ENCODE measurements around the gene TUBGCP2.

TUBGCP2 gene

DNA sequence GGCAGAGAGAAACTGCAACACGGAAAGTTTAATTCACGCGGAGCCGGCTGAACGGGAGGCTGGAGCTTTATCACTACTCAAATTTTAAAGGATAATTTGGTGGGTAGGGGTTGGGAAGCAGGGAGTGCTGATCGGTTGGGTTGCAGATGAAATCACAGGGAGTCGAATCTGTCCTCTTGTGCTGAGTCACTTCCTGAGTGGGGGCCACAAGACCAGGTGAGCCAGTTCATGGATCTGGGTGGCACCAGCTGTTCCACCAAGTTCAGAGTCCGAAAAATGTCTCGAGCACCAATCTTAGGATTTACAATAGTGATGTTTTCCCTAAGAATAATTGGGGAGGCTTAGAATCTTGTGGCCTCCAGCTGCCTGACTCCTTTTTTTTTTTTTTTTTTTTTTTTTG is 34.9 kb upstream of the TUBGCP2 start:
- DNase-seq (ENCODE audit: low read depth in 2 of 2), result no peak

DNA sequence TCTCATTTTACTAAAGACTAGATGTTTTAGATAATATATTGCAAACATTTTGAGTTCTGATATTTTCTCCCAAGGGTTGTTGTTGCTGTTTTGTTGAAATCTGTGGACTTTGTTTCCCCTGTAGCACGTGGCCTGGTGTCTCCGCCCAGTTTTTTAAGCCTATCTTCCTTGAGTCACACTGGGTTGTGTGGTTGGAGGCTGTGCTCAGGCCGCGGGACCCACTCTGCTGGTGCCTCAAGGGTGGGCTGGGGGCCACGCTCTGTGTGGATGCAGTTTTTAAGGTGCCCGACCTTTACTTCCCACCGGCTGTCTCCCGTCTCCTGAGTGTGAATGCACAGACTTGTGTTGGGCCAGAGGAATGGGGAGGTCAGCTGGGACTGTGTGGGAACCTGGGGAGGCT is 34.3 kb upstream of the TUBGCP2 start:
- no peak for DNase-seq (ENCODE audit: low read depth in 2 of 2)

DNA sequence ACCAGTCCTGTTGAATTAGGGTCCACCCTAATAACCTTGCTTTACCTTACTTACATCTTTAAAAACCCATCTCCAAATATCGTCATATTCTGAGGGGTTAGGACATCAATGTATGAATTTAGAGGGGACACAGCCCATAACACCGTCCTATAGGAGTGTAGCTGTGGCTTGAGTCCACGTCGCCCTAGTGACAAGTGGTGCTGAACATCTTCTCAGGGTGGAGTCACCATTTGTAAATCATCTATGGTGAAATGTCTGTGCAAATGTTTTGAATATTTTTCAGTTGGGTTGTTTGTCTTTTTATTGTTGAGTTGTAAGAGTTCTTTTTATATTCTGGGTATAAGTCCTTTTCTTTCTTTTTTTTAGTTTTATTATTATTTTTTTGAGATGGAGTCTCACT is 33.3 kb upstream of the TUBGCP2 start:
- DNase-seq (ENCODE audit: low read depth in 2 of 2), result no peak

DNA sequence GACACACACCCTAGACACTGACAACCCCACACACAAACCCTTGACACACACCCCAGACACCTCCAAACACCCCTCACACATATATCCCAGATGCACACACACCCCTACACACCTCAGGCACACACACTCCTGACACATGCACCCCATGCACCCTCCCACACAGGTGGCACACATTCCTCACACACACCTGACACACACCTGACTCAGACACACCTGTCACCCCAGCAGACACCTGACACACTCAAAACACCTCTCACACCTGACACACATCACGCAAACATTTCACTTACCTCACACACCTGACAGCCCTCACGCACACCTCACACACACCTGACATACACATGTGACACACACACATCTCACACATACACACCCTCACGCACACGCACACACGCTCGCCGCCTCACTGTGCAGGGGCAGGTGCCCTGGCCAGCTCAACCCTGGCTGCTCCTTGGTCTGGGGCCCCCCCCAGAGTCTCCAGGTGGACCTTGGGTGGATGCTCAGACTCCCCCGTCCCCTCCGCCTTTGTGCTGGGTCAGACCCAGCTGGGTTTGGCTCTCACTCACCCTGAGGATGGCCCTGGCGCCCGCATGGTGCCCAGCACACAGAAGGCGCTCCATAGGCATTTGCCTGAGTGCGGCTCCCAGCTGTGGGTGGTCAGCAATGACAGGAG is 31.2 kb upstream of the TUBGCP2 start:
- DNase-seq (ENCODE audit: low read depth in 2 of 2), result no peak

DNA sequence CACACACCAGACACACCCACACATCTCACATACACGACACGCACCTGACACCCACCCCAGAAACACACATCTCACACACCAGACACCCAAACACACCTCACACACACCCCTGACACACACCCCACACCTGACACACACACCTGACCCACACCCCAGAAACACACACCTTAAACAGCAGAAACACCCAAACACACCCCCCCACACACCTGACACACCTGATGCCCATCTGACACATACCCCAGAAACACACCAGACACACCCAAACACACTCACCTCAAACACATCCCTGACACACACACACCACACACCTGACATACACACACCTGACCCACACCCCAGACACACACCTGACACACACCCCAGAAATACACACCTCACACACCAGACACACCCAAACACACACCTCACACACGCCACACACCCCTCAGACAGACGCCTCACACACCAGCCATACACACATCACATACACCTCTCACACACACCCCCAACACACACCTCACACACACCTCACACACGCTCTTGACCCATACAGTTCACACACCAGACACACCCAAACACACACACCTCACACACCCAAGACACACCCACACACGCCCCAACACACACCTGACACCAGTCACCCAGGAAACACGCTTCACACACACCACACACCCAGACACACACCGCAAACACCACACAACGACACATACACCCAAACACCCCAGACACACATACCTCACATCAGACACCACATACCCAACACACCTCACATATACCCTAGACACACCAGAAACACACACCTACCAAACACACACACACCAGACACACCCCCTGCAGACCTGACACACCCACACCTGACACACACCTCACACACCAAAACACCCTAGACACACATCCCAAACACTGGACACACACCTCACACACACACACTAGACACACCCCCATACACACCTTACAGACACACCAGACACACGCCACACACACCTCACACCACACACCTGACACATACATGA is 29.7 kb upstream of the TUBGCP2 start:
- no peak for DNase-seq (ENCODE audit: low read depth in 2 of 2)

DNA sequence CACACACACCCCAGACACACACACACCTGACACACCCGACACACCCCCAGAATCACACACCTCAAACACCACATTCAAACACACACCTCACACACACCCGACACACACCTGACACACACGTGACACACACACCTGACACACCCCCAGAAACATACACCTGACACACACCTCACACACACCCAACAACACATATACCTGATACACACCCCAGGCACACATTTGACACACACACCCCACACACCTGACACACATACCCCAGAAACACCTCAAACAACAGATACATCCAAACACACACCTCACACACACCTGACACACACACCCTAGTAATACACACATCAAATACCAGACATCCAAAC is 28.7 kb upstream of the TUBGCP2 start:
- no peak for DNase-seq (ENCODE audit: low read depth in 2 of 2)

DNA sequence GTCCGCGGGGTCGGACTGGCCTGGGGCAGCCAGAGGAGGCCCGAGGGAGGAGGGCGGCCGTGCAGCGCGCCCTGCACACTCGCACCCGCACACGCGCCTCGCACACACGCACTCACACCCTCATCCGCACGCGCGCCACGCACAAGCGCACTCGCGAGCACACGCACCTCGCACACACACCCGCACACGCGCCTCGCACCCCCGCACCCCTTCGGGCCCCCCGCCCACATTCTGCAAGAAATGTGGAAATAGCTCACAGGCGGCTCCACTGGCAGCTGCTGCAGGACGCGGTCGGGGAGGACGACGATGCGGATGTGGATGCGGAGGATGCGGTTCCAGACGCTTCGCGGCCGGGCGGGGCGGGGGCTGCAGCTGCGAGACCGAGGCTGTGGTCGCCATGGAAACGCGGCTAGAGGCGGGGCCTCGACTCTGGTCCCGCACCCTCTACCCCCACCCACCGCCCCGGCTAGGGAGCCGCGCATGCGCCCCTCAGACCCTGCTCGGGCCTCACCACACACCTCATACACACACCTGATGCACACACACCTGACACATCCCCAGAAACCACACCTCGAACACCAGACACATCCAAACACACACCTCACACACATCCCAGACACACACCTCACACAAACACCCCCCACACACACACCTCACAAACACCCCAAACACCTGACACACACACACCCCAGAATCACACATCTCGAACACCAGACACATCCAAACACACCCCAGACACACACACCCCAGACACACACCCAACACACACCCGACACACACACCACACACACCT is 28.1 kb upstream of the TUBGCP2 start, which contains the start of gene CALY:
Gene CALY (minus strand): TSS at position 320 of the 793 bp plus-strand sequence. CDS start 7,907 bp downstream, outside the sequence.
- DNase-seq (ENCODE audit: low read depth in 2 of 2), result peak; percentile 58 to 60

DNA sequence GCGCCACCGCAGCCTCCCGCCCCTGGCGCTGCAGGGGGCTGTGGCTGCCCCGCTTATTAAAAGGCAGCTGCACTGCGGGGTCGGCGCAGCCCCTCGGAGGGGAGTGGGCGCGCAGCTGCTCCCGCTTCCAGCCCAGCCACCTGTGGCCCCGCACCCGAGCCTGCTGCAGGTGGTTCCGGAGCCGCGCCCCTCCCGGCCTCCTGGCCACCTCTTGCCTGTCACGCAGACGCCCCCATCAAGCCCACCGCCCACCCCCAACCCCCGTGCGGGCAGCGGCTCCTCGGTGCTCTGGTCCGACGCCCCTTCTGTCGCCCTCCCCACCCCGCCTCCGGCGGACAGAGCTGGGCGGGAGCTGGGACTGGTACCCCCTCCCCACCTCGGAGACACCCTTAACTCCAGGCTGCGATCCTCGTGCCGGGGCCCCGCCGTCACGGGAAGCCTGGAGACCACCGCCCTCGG is 27.5 kb upstream of the TUBGCP2 start:
- DNase-seq (ENCODE audit: low read depth in 2 of 2), result no peak

DNA sequence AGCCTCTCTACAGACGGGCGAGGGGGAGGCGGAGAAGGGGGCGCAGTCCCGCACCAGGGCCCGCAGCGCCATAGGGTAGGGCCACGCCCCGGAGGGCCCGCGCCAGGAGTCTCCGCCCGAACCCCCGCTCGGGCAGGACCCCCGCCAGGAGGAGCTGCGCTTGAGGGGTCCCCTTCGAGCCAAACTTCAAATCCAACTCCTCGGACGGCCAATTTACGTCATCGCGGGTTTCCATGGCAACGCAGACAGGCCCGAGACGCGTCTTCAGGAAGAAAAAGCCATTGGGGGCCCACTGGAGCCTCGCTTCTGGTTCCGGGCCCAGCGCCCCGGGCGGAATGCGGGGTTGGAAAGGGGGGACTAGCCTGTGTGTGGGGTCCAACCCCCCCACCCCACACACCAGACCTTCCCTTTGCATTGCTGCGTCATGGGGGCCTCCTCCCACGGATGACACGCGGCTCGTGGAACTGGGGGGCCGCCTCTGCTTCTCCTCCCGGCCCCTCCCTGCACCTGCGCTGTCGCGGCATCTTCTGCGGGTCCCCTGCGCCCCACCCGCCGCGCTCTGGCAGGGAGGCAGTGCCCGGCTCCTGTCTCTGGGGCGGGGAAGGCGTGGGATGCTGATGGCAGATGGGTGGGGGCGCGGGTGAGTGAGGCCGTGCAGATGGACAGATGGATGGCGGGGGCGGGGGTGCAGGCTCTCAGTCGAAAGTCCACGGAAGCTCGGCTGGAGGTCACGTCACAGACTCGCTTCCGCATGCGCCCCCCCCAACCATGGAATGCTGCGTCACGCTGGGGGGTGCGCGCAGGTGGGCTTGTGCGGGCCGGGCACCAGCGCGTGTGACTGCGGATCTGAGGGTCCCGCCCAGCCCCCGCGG is 26.8 kb upstream of the TUBGCP2 start:
- peak; percentile 51 to 69 for DNase-seq (ENCODE audit: low read depth in 2 of 2)

DNA sequence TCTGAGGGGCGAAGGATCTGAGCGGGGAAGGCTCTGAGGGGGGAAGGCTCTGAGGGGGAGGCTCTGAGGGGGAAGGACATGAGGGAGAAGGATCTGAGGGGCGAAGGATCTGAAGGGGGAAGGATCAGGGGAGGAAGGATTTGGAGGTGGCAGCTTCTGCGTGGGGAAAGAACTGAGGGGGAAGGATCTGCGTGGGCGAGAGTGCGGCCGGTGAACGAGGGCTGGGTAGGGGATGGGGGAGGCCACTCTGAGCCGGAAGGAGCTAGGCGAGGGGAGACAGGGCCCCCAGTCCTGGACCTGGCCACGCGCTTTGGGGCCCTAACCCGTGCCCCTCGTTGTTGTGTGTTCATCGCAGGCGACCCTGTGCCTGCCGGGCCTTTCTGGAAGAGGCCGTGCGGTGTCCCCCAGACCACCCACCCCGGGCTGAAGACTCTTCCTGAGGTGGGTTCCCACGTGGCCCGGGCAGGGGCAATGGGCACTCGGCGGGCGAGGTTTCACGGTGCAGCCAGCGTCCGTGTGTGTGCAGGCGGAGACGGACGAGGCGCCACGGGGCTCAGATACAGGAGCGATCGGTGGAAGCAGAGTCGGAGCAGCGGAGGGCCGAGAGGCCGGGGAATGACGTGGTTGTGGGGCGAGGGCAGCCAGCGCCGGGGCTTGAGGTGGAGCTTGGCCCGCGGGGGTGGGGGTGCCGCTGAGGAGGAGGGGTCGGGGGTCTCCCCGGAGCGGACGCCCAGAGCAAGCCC is 26.0 kb upstream of the TUBGCP2 start:
- peak in 1 of 2 donors; percentile 29 for DNase-seq (ENCODE audit: low read depth in 2 of 2)

DNA sequence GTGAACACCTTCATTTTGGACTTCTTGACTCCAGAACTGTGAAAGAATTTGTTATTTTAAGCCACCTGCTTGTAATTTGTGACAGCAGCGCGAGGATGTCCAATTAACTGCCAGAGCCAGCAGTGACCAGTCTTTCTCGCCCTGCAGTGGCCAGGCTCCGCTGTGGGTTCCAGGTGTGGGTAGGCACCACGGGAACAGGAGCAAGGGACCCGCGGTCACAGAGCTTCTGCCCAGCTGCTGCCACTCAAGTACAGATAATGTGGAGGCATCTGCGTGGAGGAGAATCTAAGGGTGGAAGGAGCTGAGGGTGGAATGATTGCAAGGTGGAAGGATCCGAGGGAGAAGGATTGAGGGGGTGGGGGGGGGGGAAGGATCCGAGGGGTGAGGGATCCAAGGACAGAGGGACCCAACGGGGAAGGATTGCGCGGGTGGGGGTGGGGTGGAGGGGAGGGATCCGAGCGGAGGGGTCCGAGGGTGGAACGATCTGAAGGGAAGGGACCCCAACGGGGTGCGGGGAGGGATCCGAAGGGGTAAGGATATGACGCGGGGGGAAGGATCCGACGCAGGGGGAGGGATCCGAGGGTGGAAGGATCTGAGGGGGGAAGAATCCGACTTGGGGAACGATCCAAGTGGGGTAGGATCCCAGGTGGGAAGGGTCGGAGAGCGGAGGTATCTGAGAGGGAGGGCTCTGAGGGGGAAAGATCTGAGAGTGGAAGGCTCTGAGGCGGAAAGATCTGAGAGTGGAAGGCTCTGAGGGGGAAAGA is 24.4 kb upstream of the TUBGCP2 start:
- no peak for DNase-seq (ENCODE audit: low read depth in 2 of 2)

DNA sequence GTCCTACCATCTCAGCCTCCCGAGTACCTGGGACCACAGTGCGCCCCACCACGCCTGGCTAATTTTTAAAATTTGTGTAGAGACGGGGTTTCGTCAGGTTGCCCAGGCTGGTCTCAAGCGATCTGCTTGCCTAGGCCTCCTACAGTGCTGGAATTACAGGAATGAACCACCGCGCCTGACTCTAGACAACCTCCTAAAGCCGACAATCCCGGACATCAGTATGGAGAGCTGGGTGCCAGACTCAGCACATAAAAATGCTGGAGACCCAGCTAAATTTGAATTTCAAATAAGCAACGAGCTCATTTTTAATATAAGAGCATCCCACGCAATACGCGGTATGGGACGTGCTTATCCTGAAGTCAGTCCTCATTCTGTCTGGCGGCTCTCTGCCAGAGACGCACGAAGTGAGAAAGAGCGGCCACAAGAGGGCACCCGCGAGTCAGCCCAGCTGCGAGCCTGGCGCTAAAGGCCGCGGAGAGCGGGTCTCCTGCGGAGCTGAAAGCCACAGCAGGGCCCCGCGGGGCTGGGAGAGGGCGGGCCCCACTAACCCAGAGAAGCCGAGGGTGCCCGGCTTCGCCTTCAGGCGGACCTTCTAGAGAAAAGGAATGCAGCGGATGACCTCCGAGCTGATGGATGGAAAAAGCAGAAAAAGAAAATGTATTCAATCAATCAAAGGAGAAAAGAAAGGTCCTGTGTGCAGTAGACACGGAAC is 21.0 kb upstream of the TUBGCP2 start:
- DNase-seq (ENCODE audit: low read depth in 2 of 2), result peak; percentile 73 to 84

DNA sequence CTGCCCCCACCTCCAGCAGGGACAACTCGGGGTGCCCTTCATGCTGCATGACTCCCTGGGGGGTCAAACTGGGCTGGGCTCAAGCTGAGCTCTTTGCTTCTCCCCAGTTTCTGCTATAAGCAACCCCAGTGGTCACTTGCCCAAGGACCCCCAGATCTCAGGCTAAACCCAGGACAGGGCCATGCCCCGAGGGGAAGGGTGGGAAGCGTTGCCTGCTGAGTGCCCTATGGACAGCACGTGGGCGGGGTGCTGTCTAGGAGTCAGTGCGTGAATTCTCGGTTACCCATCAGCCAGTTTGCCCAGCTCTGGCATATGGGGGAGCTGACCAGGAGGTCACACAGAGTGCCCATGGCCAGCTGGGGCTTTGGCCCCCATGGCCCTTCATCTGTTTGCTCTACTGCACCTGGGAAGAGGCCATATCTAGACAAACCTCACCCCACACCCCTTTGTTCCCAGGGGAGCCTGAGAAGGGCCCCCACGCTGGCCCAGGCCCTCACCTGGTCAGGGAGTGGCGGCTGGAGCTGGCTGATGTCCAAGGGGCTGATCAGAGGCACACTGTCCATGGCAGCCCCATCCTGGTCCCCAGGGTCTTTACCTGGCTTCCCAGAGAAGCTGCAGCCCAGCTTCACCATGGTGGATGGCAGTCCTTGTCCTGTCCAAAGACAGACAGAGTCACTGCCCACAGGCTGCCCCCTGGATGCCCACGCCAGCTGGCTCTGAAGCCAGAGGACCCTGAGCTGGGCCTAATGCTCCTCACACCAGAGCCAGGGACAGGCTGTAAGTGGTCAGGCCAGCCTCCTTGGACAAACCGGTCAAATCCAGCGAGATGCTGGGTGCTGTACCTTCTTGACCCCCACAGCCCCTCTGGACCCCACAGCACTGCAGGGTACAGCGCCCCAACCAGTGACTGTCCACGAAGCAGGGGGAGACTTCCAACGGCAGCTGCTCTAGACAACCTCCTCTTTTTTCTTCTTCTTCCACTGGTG is 20.0 kb upstream of the TUBGCP2 start:
- no peak for DNase-seq (ENCODE audit: low read depth in 2 of 2)

DNA sequence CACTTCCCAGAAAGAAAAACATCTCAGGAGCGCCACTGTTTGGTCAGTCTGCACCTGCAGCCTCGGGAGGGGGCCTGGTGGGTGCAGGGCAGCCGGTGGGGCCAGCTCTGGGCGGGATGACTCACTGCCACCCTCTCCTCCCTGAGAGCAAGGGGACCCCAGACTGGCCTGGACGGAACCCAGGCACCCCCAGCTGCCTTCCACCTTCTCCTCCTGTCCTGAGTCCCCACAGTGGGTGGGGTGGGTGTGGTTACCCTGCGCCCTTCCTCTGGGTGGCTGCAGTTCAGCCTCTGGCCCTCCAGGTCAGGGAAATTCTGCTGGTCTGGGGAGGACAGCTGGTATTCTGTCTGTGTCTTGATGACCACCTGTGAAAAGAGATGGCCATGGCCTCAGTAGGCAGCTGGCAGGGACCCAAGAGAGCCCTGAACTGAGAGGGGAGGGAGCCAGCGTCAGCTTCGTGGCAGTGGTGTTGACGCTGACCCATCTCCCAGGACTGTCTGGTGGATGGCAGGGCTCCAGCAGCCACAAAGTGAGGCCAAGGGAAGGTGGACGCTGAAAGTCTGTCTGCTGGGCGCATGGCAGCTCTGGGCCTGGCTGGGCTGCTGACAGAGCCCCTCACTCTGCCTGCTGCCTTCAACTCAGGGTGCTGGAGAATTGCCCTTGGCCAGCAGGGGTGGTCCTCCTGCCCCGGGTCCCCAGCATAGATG is 19.1 kb upstream of the TUBGCP2 start:
- no peak for DNase-seq (ENCODE audit: low read depth in 2 of 2)

DNA sequence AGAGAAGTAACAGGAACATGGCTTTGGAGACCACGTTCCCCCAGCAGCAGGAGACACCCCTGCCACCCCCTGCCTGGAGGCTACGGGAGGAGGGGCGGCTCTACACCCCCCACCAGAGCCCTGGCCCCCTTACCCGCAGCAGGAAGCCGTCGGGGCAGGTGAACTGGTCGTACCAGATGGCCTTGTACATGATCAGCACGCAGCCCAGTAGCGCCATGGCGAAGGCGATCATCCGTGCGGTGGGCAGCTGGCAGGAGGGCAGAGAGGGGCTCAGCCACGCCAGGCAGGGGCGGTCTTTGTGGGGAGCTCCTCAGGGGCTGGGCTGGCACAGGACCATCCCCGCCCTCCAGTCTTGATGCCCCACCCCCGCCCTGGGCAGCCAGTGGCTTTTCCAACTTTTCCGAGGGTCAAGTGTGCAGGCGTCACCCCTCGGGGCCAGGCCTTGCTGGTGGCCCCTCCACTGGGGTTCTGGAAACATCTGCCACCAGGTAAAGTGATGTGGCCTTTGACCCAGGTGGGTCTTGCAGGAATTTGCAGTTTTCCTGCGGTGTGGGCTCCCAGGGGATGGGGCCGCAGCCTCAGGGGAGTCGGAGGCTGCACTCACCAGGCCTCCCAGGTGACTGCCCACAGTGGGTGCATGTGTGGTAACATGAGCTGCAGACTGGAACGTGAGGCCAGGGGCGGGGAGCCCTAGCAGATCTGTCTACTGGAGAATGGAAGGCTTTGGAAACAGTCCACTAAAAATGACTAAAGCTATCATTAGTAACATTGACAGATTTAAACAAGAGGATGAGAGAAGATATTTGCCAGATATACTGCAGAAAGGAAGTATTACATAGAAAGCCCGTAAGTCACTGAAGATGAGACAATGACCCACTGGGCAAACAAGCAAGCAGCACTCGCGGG is 18.3 kb upstream of the TUBGCP2 start:
- no peak for DNase-seq (ENCODE audit: low read depth in 2 of 2)

DNA sequence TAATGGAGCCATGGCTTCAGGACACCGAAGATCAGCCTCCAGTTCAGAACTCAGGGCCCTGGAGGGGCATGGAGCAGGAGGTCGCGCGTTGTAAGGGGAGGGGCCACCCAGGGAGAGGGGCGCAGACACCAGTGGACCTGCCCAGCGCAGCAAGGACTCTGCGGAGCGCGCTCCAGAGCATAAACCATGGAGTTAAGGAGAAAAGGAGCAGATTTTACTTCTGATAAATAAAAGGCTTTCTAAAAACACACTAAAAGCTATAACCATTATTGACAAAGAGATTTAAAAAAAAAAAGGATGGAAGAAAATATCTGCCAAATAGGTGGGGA is 17.5 kb upstream of the TUBGCP2 start:
- DNase-seq (ENCODE audit: low read depth in 2 of 2), result no peak
